Central memory CD8-positive, alpha-beta T cell (primary cell): ENCODE measurements around the gene FAM124A.

Experiments used
- ATAC-seq: fragments of 150-1000 bp; cut with Tn5 transposase; replicated peaks from 2 replicates; pipeline ENCODE4 v1.10.0; 2022; ENCODE audit warnings: mild to moderate bottlenecking, moderate FRiP score, moderate number of reproducible peaks; ENCODE audit not compliant: poor library complexity, severe bottlenecking; ENCODE audit errors: extremely low read depth
- DNase-seq, 2 donors: peaks; one replicate each; pipeline ENCODE4 v3.0.0; 2021; ENCODE audit warnings: low spot score in 2 of 2
- H3K27ac Mint-ChIP-seq: one replicate; pipeline ENCODE4 v1.8.0; 2022; ENCODE audit warnings: low read depth, mild to moderate bottlenecking, moderate library complexity, mixed read lengths
- H3K27me3 Mint-ChIP-seq: one replicate; pipeline ENCODE4 v1.8.0; 2022; ENCODE audit warnings: mixed read lengths
- H3K36me3 Mint-ChIP-seq: one replicate; pipeline ENCODE4 v1.8.0; 2022; ENCODE audit warnings: mild to moderate bottlenecking, moderate library complexity, mixed read lengths; ENCODE audit not compliant: insufficient read depth
- H3K4me1 Mint-ChIP-seq: one replicate; pipeline ENCODE4 v1.8.0; 2022; ENCODE audit warnings: mixed read lengths
- H3K4me3 Mint-ChIP-seq: one replicate; pipeline ENCODE4 v1.8.0; 2022; ENCODE audit warnings: mild to moderate bottlenecking, moderate library complexity, mixed read lengths
- H3K9me3 Mint-ChIP-seq: one replicate; pipeline ENCODE4 v1.8.0; 2022; ENCODE audit warnings: mixed read lengths

FAM124A gene

GRCh38 chr13:51223560-51224270 lies 1.5 kb downstream of the FAM124A start:
- no peak overlapping the region for H3K27ac Mint-ChIP-seq
- ATAC-seq (no peak), DNase-seq (no peak)
- peak overlapping the region; percentile 39 for H3K4me3 Mint-ChIP-seq
- H3K9me3 Mint-ChIP-seq: no peaks in the 10 kb centered on the region
- peaks cover 2% of the 10 kb centered on the region for H3K36me3 Mint-ChIP-seq
- H3K27me3 Mint-ChIP-seq: peaks cover 73% of the 10 kb centered on the region
- no peaks in the 10 kb centered on the region for H3K4me1 Mint-ChIP-seq

- Mint-ChIP-seq H3K9me3 (no peaks in the 10 kb centered on the region), H3K36me3 (peaks cover 2% of the 10 kb centered on the region), H3K4me3 (no peak overlapping the region), H3K4me1 (no peaks in the 10 kb centered on the region), H3K27ac (no peak overlapping the region), H3K27me3 (peaks cover 76% of the 10 kb centered on the region)
- ATAC-seq (no peak), DNase-seq (no peak)
Observed at GRCh38 chr13:51225029-51225428, 2.8 kb downstream of the FAM124A start.

GRCh38 chr13:51227404-51227803 lies 5.2 kb downstream of the FAM124A start:
- H3K4me1 Mint-ChIP-seq: no peaks in the 10 kb centered on the region
- no peak overlapping the region for H3K4me3 Mint-ChIP-seq
- H3K27ac Mint-ChIP-seq: no peak overlapping the region
- H3K36me3 Mint-ChIP-seq: peaks cover 2% of the 10 kb centered on the region
- H3K9me3 Mint-ChIP-seq: no peaks in the 10 kb centered on the region
- no peak for DNase-seq
- no peak for ATAC-seq
- peaks cover 81% of the 10 kb centered on the region for H3K27me3 Mint-ChIP-seq

- H3K36me3 Mint-ChIP-seq: peaks cover 3% of the 10 kb centered on the region
- no peaks in the 10 kb centered on the region for H3K9me3 Mint-ChIP-seq
- peaks cover 80% of the 10 kb centered on the region for H3K27me3 Mint-ChIP-seq
- H3K27ac Mint-ChIP-seq: no peak overlapping the region
- H3K4me1 Mint-ChIP-seq: no peaks in the 10 kb centered on the region
- no peak overlapping the region for H3K4me3 Mint-ChIP-seq
- DNase-seq (no peak), ATAC-seq (no peak)
Observed at GRCh38 chr13:51229101-51229719, 7.0 kb downstream of the FAM124A start.

- DNase-seq (no peak), ATAC-seq (no peak)
- Mint-ChIP-seq H3K4me3 (no peak overlapping the region), H3K4me1 (no peaks in the 10 kb centered on the region), H3K36me3 (peaks cover 2% of the 10 kb centered on the region), H3K27me3 (peaks cover 75% of the 10 kb centered on the region), H3K27ac (no peak overlapping the region), H3K9me3 (no peaks in the 10 kb centered on the region)
Observed at GRCh38 chr13:51229731-51230130, 7.5 kb downstream of the FAM124A start.

GRCh38 chr13:51230477-51231105 lies 8.4 kb downstream of the FAM124A start:
- Mint-ChIP-seq H3K9me3 (no peaks in the 10 kb centered on the region), H3K27me3 (peaks cover 67% of the 10 kb centered on the region), H3K4me3 (no peak overlapping the region), H3K4me1 (no peaks in the 10 kb centered on the region), H3K27ac (no peak overlapping the region), H3K36me3 (peaks cover 2% of the 10 kb centered on the region)
- no peak for DNase-seq
- ATAC-seq: no peak

GRCh38 chr13:51231456-51231855 lies 9.3 kb downstream of the FAM124A start:
- no peaks in the 10 kb centered on the region for H3K9me3 Mint-ChIP-seq
- DNase-seq (no peak), ATAC-seq (no peak)
- peaks cover 58% of the 10 kb centered on the region for H3K27me3 Mint-ChIP-seq
- no peak overlapping the region for H3K4me3 Mint-ChIP-seq
- H3K36me3 Mint-ChIP-seq: peaks cover 2% of the 10 kb centered on the region
- no peak overlapping the region for H3K27ac Mint-ChIP-seq
- H3K4me1 Mint-ChIP-seq: no peaks in the 10 kb centered on the region

GRCh38 chr13:51232328-51232727 lies 10.1 kb downstream of the FAM124A start:
- Mint-ChIP-seq H3K27me3 (peaks cover 54% of the 10 kb centered on the region), H3K4me1 (no peaks in the 10 kb centered on the region), H3K27ac (no peak overlapping the region), H3K4me3 (no peak overlapping the region), H3K36me3 (peaks cover 2% of the 10 kb centered on the region), H3K9me3 (no peaks in the 10 kb centered on the region)
- no peak for ATAC-seq
- DNase-seq: no peak

- ATAC-seq (no peak), DNase-seq (no peak)
- Mint-ChIP-seq H3K36me3 (peaks cover 2% of the 10 kb centered on the region), H3K27me3 (peaks cover 46% of the 10 kb centered on the region), H3K4me1 (no peaks in the 10 kb centered on the region), H3K9me3 (no peaks in the 10 kb centered on the region), H3K27ac (no peak overlapping the region), H3K4me3 (no peak overlapping the region)
Observed at GRCh38 chr13:51233117-51233826, 11.1 kb downstream of the FAM124A start.

GRCh38 chr13:51234676-51235075 lies 12.5 kb downstream of the FAM124A start:
- DNase-seq: no peak
- Mint-ChIP-seq H3K27me3 (peaks cover 34% of the 10 kb centered on the region), H3K9me3 (no peaks in the 10 kb centered on the region), H3K4me1 (no peaks in the 10 kb centered on the region), H3K36me3 (peaks cover 2% of the 10 kb centered on the region), H3K4me3 (no peak overlapping the region), H3K27ac (no peak overlapping the region)
- ATAC-seq: no peak

GRCh38 chr13:51235186-51235585 lies 13.0 kb downstream of the FAM124A start:
- Mint-ChIP-seq H3K27ac (no peak overlapping the region), H3K27me3 (peaks cover 29% of the 10 kb centered on the region), H3K4me3 (no peak overlapping the region), H3K4me1 (no peaks in the 10 kb centered on the region), H3K9me3 (no peaks in the 10 kb centered on the region), H3K36me3 (peaks cover 2% of the 10 kb centered on the region)
- ATAC-seq (no peak), DNase-seq (no peak)

- peaks cover 21% of the 10 kb centered on the region for H3K27me3 Mint-ChIP-seq
- ATAC-seq: no peak
- H3K27ac Mint-ChIP-seq: no peak overlapping the region
- no peaks in the 10 kb centered on the region for H3K9me3 Mint-ChIP-seq
- H3K4me3 Mint-ChIP-seq: no peak overlapping the region
- no peak for DNase-seq
- H3K36me3 Mint-ChIP-seq: peaks cover 2% of the 10 kb centered on the region
- no peaks in the 10 kb centered on the region for H3K4me1 Mint-ChIP-seq
Observed at GRCh38 chr13:51235756-51236490, 13.7 kb downstream of the FAM124A start.
